ENCODE data around the gene NELL2. TPM values are rescaled to one million over a fixed set of nuclear protein-coding genes. Genes with fewer than 3 reads are reported as not detected.

NELL2 gene
- polyA plus RNA-seq, 3 donors, result 0.26 to 2.7 (median 0.97) TPM

DNA sequence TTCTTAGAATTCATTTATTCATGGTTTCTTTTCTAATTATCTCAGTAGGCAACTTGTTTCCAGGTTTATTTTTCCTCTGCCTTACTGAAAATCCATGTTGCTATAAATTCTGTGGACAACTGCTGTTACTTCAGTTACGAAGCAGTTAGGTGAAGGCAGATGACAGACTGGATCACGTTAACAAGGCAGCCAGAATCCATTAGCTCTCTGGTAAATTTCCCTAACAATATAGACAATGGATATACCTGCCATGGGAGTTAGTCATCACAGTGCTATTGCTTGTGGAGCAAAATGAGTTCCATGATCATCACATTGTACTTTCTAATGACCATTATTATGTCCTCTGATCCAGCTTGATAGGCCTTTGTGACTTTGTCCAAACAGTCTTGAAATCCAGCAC is 291.5 kb downstream of the NELL2 start:
- H3K27ac ChIP-seq (ENCODE audit: low read depth, low read length), result no peak overlapping the region
- 50 to 71% (median 70%) methylated on average over 2 of the region's 2 CpGs for WGBS, 3 donors

DNA sequence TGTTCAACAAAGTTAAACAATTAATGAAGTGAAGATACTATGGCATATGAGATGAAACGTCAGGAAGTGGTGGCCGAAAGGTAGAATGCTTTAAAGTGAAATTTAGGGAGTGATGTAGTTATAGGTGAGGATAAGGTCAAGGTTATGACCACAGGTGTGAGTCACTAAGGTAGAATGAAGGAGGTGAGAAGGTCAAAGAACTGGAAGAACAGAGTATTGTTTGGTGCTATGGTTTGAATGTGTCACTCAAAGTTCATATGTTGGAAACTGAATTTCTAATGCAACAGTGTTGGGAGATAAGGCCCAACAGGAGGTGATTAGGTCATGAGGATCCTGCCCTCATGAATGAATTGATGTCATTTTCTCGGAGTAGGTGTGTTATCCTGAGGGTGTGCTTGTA is 293.6 kb downstream of the NELL2 start:
- WGBS, 3 donors, result 60 to 86% (median 83%) methylated on average over 3 of the region's 3 CpGs
- no peak overlapping the region for H3K27ac ChIP-seq (ENCODE audit: low read depth, low read length)

DNA sequence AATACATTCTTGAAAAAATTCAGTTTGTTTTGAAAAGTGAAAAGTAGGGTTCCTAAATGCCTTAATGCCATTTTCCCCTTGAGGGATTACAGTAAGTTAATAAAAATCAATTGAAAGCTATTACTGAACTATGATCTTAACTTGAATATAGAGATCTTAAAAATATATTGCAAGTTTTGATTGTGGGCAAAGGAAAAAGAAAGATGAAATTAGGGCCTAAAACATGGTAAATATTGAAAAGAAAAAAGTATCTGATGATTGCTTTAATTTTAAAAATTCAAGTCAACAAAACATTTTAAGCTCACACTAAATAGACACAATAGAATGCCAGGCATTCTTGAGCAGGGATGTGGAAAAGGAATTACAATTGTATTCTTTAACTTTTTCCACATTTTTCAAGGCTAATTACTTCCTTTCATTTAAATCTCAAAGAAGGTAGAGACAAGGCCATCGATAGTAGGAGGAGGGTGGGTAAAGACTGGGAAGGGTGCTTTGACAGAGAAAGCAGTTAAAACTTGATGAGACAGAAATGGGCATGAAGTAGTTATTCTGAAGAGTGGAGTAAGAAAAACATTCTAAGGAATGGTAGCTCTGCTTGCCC is 294.4 kb downstream of the NELL2 start:
- H3K27ac ChIP-seq (ENCODE audit: low read depth, low read length), result no peak overlapping the region
- WGBS, 3 donors, result 8 to 20% (median 19%) methylated on average over 1 of the region's 1 CpG

DNA sequence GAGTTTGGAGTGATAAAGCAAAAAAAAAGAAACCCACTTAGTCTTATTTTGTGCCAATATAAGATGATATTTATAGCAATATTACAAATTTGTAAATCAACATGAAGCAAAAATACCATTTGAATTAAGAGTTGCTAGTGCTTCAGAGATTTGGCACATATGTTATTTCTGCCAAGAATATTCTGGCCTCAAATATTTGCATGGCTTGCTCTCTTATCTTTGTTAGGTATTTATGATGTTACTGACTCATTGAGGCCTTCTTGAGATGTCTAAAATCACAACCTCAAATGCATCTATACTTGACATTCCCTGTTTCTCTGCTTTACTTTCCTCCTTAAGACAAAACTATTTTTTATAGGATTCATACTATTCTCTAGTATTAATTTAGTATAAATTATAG is 301.5 kb downstream of the NELL2 start:
- H3K27ac ChIP-seq (ENCODE audit: low read depth, low read length), result no peak overlapping the region

DNA sequence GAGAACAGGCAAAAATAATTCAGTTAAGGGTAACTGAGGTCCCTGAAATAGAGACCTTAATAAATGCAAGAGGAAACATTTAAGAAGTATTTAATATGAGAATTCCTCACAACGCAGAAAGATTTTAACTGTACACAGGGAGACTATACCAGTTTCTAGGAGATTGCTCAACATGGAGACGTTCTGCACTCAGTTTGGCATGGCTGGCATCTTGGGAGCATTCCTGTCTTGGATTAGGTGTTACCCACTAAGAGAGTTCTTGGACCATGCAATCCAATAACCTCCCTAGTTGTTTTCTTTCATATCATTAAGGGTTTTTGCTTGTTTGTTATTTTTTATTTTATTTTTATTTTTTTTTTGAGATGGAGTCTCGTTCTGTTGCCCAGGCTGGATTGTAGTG is 302.4 kb downstream of the NELL2 start:
- 74 to 82% (median 77%) methylated on average over 3 of the region's 3 CpGs for WGBS, 3 donors
- H3K27ac ChIP-seq (ENCODE audit: low read depth, low read length), result no peak overlapping the region

DNA sequence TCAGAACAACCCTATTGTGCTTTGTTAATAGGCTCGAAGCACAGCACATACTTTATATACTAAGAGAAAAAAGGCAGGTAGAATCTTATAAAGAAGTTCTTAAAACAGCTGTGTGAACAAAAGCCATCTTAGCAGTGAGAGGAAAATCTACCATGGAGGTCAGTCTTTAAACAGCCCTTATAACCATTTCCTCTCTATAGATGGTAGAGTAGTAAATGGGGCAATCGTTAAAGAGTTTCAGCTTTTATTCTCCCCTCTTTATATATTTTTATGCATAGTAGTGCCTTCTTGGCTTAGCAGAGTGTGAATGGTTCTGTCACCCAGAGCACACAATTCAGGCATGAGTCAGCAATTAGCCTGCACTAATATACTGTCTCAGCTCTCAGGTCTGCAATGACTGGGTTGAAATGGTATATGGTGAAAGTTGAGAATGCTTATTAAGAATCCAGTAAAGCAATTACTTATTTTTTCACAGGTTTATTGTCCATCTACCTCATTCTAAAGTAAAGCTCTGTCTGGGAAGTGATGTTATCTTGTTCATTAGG is 305.0 kb downstream of the NELL2 start:
- WGBS, 3 donors, result 67 to 91% (median 83%) methylated on average over 2 of the region's 2 CpGs
- no peak overlapping the region for H3K27ac ChIP-seq (ENCODE audit: low read depth, low read length)

DNA sequence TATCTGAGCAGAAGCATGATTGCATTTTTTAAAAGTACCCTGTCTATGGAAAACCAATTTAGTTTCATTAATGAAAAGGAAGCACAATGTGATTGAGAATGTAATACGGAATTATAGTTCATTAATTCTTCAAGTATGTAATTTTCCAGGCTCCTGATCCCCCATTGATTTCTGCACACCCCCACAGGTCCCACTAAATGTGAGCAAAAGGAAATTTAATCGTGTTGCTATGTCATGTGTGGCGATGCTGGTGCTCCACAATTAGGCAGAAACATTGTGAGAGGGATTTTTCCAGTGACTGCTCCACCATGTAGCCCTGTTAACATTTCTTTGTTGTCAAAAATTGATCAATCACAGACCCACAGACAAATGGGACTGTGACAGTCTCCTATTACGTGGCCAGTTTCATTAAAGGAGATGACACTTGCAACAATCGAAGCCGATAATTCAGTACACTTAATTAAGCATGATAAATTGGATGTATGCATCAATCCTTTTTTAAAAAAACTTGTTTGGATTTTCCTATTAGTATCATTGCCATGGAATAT is 306.0 kb downstream of the NELL2 start:
- H3K27ac ChIP-seq (ENCODE audit: low read depth, low read length), result no peak overlapping the region
- WGBS, 3 donors, result 76 to 88% (median 87%) methylated on average over 6 of the region's 6 CpGs

DNA sequence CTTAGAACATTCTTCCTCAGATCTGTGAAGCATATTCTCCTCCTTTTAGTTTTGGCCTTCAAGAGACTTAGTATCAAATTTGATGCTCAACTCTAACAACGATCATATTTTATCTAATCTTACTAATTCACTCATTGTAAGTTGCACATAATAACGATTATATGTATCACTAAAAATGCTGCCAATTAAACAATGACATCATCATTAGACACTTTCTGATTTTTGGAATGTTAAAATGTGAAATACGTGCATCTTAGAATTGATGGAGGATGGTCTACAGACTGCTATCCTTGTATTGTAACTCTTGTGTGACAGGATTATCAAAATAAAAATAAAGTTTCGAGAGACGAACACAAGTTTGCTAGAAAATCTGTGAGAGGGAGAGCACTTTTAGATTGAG is 311.0 kb downstream of the NELL2 start:
- WGBS, 3 donors, result 75 to 91% (median 87%) methylated on average over 5 of the region's 5 CpGs
- H3K27ac ChIP-seq (ENCODE audit: low read depth, low read length), result no peak overlapping the region

DNA sequence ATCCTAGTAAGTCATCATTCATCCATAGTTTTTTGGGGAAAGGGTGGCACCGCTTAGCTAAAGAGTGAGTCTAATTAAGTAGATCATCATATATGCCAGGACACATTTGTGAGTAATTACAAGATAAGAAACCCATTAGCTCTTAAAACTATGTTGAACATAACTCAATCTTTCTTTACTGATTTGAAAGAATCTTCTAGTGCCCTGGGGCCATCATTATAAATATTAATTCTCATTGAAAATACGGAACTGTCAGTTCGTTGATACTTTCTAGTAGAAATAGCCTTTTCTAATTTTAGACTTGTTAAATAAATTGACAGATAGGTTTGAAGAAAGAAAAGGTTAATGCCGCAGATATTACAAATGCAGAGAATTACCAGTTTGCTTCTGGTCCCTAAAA is 312.6 kb downstream of the NELL2 start:
- WGBS, 3 donors, result 76 to 92% (median 81%) methylated on average over 4 of the region's 4 CpGs
- H3K27ac ChIP-seq (ENCODE audit: low read depth, low read length), result no peak overlapping the region

DNA sequence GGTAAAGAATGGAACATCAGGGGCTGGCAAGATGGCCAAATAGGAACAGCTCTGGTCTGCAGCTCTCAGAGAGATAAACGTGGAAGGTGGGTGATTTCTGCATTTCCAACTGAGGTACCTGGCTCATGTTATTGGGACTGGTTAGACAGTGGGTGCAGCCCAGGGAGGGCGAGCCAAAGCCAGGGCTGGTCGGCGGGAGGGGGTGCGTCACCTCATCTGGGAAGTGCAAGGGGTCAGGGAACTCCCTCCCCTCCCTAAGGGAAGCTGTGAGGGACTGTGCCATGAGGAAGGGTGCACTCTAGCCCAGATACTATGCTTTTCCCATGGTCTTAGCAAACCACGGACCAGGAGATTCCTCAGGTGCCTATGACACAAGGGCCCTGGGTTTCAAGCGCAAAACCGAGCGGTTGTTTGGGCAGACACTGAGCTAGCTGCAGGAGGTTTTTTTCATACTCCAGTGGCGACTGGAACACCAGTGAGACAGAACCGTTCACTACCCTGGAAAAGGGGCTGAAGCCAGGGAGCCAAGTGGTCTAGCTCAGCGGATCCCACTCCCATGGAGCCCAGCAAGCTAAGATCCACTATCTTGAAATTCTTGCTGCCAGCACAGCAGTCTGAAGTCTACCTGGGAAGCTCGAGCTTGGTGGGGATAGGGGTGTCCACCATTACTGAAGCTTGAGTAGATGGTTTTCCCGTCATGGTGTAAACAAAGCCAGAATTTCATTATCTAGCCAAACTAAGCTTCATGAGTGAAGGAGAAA is 317.6 kb downstream of the NELL2 start:
- 83 to 92% (median 91%) methylated on average over 14 of the region's 14 CpGs for WGBS, 3 donors
- no peak overlapping the region for H3K27ac ChIP-seq (ENCODE audit: low read depth, low read length)

DNA sequence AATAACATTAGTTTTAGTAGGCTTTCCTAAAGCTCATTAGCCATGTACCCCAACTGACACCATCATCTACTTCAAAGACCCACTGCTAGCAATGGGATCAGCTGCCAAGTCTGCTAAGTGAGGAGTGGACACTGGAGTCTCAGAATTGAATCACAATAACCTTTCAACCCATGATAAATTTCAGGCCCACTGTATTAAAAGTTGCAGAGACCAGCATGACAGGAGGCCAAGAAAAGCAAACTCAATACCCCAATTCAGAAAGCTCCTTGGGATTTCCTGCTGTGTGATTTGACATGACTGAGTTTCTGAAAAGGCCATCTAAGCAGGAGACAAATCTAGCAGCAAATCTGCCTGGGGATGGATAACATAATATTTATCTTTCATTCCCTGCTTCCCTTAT is 320.7 kb downstream of the NELL2 start:
- H3K27ac ChIP-seq (ENCODE audit: low read depth, low read length), result no peak overlapping the region

DNA sequence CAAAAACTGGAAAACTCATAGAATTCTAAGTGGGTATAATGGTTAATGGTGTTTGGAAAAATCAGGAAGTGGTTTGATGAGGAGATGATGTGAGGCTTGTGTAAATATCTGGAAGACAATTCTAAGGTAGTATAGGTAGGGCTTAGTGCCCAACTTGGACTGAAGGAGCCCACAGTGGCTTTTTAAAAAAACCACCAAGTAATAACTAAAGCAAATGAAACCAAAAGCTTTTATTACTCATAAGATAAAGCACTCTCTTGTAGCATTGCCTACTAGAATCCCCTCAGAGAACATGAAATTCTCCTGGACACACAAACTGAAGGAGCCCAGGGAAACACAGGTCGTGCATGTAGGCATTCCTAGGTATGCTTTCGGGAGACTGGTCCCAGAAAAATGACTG is 324.5 kb downstream of the NELL2 start:
- H3K27ac ChIP-seq (ENCODE audit: low read depth, low read length), result no peak overlapping the region
- 69 to 80% (median 76%) methylated on average over 2 of the region's 2 CpGs for WGBS, 3 donors

DNA sequence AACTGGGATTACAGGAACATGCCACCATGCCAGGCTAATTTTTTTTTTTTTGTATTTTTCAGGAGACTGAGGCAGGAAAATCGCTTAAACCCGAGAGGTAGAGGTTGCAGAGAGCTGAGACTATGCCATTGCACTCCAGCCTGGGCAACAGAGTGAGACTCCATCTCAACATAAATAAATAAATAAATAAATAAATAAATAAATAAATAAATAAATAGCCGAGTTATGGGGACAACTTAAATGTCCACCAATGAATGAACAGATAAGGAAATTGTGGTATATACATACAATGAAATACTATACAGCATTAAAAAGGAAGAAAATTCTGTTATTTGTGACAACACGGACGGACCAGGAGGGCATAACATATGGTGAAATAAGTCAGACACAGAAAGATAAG is 325.7 kb downstream of the NELL2 start:
- no peak overlapping the region for H3K27ac ChIP-seq (ENCODE audit: low read depth, low read length)
- 87 to 93% (median 92%) methylated on average over 5 of the region's 5 CpGs for WGBS, 3 donors

DNA sequence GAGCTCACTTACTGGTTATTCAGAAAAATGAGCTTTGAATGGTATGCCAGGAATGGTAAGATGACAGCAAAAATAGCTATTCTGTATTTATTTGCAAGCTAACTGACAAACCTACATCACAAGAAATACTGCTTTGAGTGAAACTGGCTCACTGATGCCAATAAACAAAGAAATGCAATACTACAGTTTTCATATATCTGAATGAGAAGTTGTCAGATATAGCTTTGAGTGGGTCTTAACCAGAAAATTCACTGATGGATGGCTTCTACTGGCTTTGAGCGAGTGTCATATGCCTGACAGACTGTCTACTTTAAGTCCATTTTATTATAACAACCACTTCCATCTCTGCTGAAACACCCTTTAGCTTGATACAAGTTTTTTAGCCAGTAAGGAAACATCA is 330.1 kb downstream of the NELL2 start:
- 63 to 79% (median 72%) methylated on average over 1 of the region's 1 CpG for WGBS, 3 donors
- H3K27ac ChIP-seq (ENCODE audit: low read depth, low read length), result no peak overlapping the region

DNA sequence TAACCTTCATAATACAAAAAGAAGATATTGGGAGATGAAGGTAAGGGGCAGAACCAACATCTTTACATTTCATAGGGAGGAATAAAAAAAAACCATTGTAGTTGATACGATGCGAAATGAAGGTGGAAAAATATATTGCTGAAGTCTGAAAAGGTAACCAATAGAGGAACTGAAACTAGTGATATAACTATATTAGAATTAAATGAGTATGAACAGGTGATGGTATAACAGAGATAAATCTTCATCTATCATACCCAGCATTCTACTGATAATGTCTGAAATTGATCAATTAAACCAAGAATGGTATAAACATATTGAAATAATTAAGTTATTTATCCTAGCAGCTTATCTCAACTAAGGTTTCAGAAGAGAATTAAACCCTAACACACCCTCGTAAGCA is 332.1 kb downstream of the NELL2 start:
- WGBS, 3 donors, result 78 to 93% (median 92%) methylated on average over 3 of the region's 3 CpGs
- no peak overlapping the region for H3K27ac ChIP-seq (ENCODE audit: low read depth, low read length)

DNA sequence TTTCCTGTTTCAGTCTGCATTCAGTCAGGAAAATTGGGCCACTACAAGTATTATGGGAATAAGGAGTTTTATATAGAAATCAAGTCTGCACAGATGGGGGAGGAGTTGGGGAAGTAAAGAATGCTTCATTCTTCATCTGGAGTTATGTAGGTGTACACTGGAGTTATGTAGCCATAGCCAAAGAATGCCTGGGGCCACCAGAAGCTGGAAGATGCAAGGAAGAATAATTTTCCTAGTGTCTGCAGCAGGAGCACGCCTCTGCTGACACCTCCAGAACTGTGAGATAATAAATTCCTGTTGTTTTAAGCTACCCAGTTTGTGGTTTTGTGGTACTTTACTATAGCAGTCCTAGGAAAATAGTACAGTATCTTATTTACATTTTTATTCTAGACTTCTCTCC is 333.4 kb downstream of the NELL2 start:
- WGBS, 3 donors, result 58 to 81% (median 60%) methylated on average over 1 of the region's 1 CpG
- no peak overlapping the region for H3K27ac ChIP-seq (ENCODE audit: low read depth, low read length)

DNA sequence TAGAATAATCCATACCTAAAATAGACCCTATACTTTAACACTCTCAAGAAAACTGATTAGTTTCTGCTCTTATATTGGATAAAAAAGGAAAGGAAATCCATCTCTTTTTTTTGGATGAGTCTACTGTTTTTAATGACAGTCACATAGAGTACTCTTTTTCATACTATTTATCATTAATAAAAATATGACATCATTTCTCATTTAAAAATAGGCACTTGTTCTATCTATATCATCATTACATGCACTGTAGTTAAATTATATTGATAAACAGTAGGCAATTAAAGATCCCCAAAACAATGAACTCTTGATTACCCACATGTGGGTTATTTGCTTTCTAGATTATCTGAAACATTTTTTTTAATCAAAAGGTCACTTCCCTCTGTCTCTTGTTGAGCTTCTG is 338.8 kb downstream of the NELL2 start:
- H3K27ac ChIP-seq (ENCODE audit: low read depth, low read length), result no peak overlapping the region

DNA sequence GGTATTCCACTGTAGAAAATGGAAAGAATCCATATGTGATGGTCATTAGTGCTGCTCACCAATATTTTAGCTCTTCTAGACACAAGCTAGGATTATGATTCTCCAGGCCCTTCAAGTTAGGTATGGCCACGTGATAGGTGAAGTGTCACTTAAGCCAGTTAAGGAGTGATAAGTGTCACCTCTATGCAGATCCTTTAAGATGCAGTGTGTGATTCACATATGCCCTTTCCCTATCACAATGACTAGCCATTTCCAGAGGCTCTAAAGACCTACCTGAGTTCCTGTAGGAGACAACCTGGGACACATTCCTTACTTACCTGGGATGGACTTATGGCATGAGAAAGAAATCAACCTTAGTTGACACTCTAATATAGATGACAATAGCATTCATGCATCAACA is 343.2 kb downstream of the NELL2 start:
- WGBS, 3 donors, result 70 to 84% (median 80%) methylated on average over 1 of the region's 1 CpG
- H3K27ac ChIP-seq (ENCODE audit: low read depth, low read length), result no peak overlapping the region

DNA sequence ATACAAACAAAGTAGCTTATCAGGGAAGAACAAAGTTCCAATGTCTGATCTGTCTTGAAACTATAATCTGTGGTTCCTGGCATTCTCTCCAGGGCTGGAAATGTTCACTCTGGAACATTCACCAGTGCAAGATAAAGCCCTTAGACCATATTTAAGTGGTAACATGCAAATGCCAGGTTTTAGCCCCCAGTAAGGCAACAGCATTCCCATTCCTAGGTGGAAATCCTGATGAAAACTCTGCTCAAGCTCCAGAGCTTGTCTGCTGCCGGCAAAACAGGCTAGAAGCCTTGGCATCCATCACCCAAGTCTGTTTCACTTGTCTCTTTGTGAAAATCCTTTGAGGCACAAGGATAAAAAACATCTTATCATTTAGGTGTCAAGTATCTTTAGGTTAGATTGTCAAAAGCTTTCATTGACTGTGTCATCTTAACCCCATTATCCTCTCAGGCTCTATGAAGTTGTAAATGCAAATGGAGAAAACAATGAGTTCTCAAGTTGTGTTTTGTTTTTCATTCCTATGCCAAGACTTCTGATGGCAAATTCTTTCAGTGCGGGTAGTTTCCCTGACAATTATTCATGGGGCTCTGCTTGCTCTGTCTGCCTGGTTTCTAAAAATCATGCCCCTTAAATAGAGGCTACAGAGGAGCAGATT is 344.7 kb downstream of the NELL2 start:
- no peak overlapping the region for H3K27ac ChIP-seq (ENCODE audit: low read depth, low read length)
- 40 to 54% (median 50%) methylated on average over 2 of the region's 2 CpGs for WGBS, 3 donors
